GM23338 (cell line): ENCODE data around the gene LDB1.

ENCODE experiments used
- CREB1 ChIP-seq: fragments of 250-450 bp; sonication (Bioruptor Pico); IDR thresholded peaks from 2 replicates; pipeline ENCODE4 v1.5.0; 2020; ENCODE audit warnings: low read depth, mild to moderate bottlenecking, moderate library complexity
- CTCF ChIP-seq, 2 experiments: fragments of 200-600 bp in 1 of 2; sonication (generic) in 1 of 2; conservative IDR thresholded peaks; 2 replicates each; pipeline versions ENCODE4 v1.5.1 to v1.6.1; 2016 to 2017; ENCODE audit warnings: antibody characterized with exemption in 2 of 2, low read depth in 2 of 2, mild to moderate bottlenecking in 2 of 2, moderate library complexity in 1 of 2
- EZH2 ChIP-seq: fragments of 200-600 bp; sonication (generic); IDR thresholded peaks from one replicate; pipeline ENCODE4 v1.8.0; 2017; ENCODE audit warnings: antibody characterized with exemption, mild to moderate bottlenecking, low read depth; ENCODE audit not compliant: unreplicated experiment
- EZH2phosphoT487 ChIP-seq: fragments of 200-600 bp; sonication (generic); IDR thresholded peaks from one replicate; pipeline ENCODE4 v1.8.1; 2018; ENCODE audit warnings: antibody characterized with exemption; ENCODE audit not compliant: unreplicated experiment
- POLR2AphosphoS5 ChIP-seq: IDR thresholded peaks from 2 replicates; pipeline ENCODE4 v1.6.1; 2016; ENCODE audit warnings: antibody characterized with exemption, low read depth
- REST ChIP-seq: IDR thresholded peaks from one replicate; pipeline ENCODE4 v1.6.1; 2018; ENCODE audit warnings: antibody characterized with exemption; ENCODE audit not compliant: unreplicated experiment
- STAT1 ChIP-seq: IDR thresholded peaks from one replicate; pipeline ENCODE4 v1.6.1; 2016; ENCODE audit warnings: antibody characterized with exemption; ENCODE audit not compliant: unreplicated experiment
- ZNF331 ChIP-seq: fragments of 250-450 bp; sonication (Bioruptor Pico); IDR thresholded peaks from 2 replicates; pipeline ENCODE4 v1.5.0; 2020; ENCODE audit warnings: low read depth, mild to moderate bottlenecking, moderate library complexity

GRCh38 chr10:102163342-102163989 lies 43.3 kb upstream of the LDB1 start:
- TF ChIP-seq CTCF (conservative IDR thresholded peaks at IDR 0.05; ENCODE audit: low read depth in 2 of 2) (no peak), STAT1 (no peak), EZH2phosphoT487 (no peak), EZH2 (no peak), REST (no peak), POLR2AphosphoS5 (no peak), ZNF331 (CRISPR knock-in tag) (no peak), CREB1 (CRISPR knock-in tag) (no peak)
